ENCODE measurements around the gene SLC35F1. TPM values are rescaled to one million over a fixed set of nuclear protein-coding genes. Genes with fewer than 3 reads are reported as not detected.

SLC35F1 gene
- total RNA-seq, 4 donors from 2014 or later = 5.4 to 8.1 (median 6.5) TPM

DNA sequence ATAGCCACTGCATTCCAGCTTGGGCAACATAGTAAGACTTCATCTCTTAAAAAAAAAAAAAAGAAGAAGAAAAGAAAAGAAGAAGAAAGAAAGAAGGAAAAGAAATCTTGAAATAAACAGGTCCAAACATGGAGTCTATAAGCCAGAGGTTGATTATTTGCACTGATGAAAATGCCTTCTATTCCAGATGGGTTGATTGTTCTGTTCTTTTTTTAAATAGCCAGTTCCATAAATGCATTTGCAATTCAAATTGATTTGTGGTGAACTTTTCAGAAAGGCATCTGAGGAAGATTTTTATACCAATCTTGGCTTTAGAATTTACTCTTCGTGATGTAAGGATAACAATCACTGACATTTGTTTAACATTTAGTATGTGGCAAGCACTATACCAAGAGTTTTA is 397.3 kb downstream of the SLC35F1 start:
- 30% methylated on average over 1 of the region's 1 CpG for WGBS
- no peaks in the 10 kb centered on the region for H3K9me3 ChIP-seq
- intact Hi-C loops (cut with DNase I) = no loop called here
- H3K27ac ChIP-seq (replicated peaks in 1 of 4) = no peak overlapping the region
- DNase-seq (ENCODE audit: extremely low spot score) = no peak
- no peak for TF ChIP-seq EP300 (IDR thresholded peaks at IDR 0.05)
- TF ChIP-seq, protein P1, sequence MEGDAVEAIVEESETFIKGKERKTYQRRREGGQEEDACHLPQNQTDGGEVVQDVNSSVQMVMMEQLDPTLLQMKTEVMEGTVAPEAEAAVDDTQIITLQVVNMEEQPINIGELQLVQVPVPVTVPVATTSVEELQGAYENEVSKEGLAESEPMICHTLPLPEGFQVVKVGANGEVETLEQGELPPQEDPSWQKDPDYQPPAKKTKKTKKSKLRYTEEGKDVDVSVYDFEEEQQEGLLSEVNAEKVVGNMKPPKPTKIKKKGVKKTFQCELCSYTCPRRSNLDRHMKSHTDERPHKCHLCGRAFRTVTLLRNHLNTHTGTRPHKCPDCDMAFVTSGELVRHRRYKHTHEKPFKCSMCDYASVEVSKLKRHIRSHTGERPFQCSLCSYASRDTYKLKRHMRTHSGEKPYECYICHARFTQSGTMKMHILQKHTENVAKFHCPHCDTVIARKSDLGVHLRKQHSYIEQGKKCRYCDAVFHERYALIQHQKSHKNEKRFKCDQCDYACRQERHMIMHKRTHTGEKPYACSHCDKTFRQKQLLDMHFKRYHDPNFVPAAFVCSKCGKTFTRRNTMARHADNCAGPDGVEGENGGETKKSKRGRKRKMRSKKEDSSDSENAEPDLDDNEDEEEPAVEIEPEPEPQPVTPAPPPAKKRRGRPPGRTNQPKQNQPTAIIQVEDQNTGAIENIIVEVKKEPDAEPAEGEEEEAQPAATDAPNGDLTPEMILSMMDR (IDR thresholded peaks at IDR 0.05) = no peak
- no peak for TF ChIP-seq POLR2A (IDR thresholded peaks at IDR 0.05; ENCODE audit: low read depth)
- TF ChIP-seq POLR2AphosphoS5 (IDR thresholded peaks at IDR 0.05) = no peak
- H3K27me3 ChIP-seq = no peaks in the 10 kb centered on the region
- no peaks in the 10 kb centered on the region for H3K36me3 ChIP-seq
- peaks cover 20 to 46% (median 38%) of the 10 kb centered on the region in 4 donors for H3K4me1 ChIP-seq
- H3K4me3 ChIP-seq = no peak overlapping the region

GRCh38 chr6:118305081-118305480 is 398.0 kb downstream of the SLC35F1 start:
- Histone ChIP-seq H3K4me1 (peaks cover 23 to 44% (median 42%) of the 10 kb centered on the region in 4 donors), H3K36me3 (no peaks in the 10 kb centered on the region), H3K27ac (replicated peaks in 1 of 4) (peak overlapping the region in 3 of 4 donors; percentile 20 to 58 (median 50)), H3K27me3 (no peaks in the 10 kb centered on the region), H3K9me3 (no peaks in the 10 kb centered on the region), H3K4me3 (no peak overlapping the region)
- 85% methylated on average over 1 of the region's 1 CpG for WGBS
- DNase-seq (ENCODE audit: extremely low spot score) = no peak
- no peak for TF ChIP-seq EP300 (IDR thresholded peaks at IDR 0.05)
- TF ChIP-seq, protein P1 (IDR thresholded peaks at IDR 0.05) = no peak
- TF ChIP-seq POLR2AphosphoS5 (IDR thresholded peaks at IDR 0.05) = no peak
- no peak for TF ChIP-seq POLR2A (IDR thresholded peaks at IDR 0.05; ENCODE audit: low read depth)
- intact Hi-C loops (cut with DNase I) = no loop called here

DNA sequence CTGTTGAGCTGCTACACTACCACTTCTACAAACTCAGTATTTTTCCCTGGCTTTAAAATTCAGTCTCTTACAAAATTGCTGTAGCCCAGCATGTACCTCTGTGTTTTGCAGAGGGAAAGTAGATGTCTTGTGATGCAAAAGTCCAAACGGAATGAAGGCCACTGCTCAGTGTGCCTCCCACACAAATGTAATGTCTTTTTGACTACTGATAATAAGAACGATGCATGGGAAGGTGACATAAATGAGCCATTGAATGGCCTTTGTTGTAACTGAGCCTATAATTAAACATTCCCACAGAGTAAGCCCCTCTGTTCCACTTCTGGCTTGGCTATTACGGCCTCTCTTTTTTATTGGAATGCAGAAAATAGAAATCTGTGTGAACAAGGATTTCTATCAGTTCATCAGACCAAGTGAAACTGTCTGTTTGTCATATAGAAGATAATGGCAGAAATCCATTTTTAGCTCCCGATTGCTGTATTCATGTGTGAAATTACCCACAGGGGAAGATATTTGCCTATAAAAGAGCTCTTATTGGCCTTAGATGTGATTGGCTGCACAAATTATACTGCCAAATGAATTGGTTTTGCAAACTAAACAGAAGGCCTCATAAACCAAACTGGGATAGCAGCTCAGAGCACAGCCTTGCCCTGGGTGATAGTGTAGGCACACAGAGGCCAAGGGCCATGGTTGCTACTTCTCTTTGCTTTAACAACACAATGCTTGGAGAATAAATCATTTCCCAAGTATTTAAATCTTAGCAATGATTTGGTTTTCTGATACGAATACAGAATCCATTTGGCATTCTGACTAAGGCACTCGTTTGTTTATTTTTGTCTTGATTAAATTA is 399.6 kb downstream of the SLC35F1 start:
- peak overlapping the region; percentile 20 to 63 (median 54) for H3K27ac ChIP-seq (replicated peaks in 1 of 4)
- no peaks in the 10 kb centered on the region for H3K9me3 ChIP-seq
- no peaks in the 10 kb centered on the region for H3K36me3 ChIP-seq
- H3K4me3 ChIP-seq = no peak overlapping the region
- WGBS = 53% methylated on average over 6 of the region's 6 CpGs
- H3K4me1 ChIP-seq = peaks cover 23 to 49% (median 44%) of the 10 kb centered on the region in 4 donors
- intact Hi-C loops (cut with DNase I) = no loop called here
- DNase-seq (ENCODE audit: extremely low spot score) = peak; percentile 17
- no peaks in the 10 kb centered on the region for H3K27me3 ChIP-seq
- TF ChIP-seq POLR2A (IDR thresholded peaks at IDR 0.05; ENCODE audit: low read depth) (no peak), POLR2AphosphoS5 (IDR thresholded peaks at IDR 0.05) (no peak), EP300 (IDR thresholded peaks at IDR 0.05) (no peak)
- TF ChIP-seq, protein P1 (IDR thresholded peaks at IDR 0.05) = no peak

GRCh38 chr6:118307581-118307980 is 400.5 kb downstream of the SLC35F1 start:
- intact Hi-C loops (cut with DNase I) = no loop called here
- Histone ChIP-seq H3K4me1 (peaks cover 23 to 49% (median 47%) of the 10 kb centered on the region in 4 donors), H3K36me3 (no peaks in the 10 kb centered on the region), H3K4me3 (no peak overlapping the region), H3K27me3 (no peaks in the 10 kb centered on the region), H3K27ac (replicated peaks in 1 of 4) (peak overlapping the region; percentile 20 to 63 (median 54)), H3K9me3 (no peaks in the 10 kb centered on the region)
- whole genome bisulfite sequencing = 20% methylated on average over 8 of the region's 8 CpGs
- TF ChIP-seq, protein P1 (IDR thresholded peaks at IDR 0.05) = no peak
- TF ChIP-seq EP300 (IDR thresholded peaks at IDR 0.05) (no peak), POLR2A (IDR thresholded peaks at IDR 0.05; ENCODE audit: low read depth) (no peak), POLR2AphosphoS5 (IDR thresholded peaks at IDR 0.05) (no peak)
- no peak for DNase-seq (ENCODE audit: extremely low spot score)

All from esophagus muscularis mucosa (tissue), 4 donors.